GM12801 (cell line): ENCODE data around the gene DZIP3.

ENCODE experiments used
- TF ChIP-seq, protein P1 (sequence below): IDR thresholded peaks from one replicate; pipeline ENCODE4 v1.5.1; 2011; ENCODE audit warnings: control low read depth; ENCODE audit not compliant: insufficient read length; ENCODE audit errors: extremely low read depth

Gene DZIP3

DNA sequence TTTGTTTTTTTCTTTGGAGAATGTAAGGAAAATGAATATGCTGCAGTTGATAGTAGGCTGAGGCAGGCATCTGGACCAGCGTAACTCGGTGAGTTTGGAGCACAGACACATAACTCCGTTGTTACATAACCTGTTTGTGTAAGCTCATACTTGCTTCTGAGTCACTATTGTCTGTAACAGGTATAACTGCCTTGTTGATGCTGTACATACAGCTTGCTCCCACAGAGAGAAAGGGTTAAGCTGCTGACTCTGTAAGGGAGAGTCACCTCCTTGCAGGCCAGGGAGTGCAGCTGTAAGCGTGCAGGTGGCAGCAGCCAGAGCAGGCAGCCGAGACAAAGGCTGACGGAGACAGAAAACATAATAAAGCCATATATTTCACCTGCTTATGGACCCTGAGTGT lies 147.3 kb downstream of the DZIP3 start:
- TF ChIP-seq, protein P1, sequence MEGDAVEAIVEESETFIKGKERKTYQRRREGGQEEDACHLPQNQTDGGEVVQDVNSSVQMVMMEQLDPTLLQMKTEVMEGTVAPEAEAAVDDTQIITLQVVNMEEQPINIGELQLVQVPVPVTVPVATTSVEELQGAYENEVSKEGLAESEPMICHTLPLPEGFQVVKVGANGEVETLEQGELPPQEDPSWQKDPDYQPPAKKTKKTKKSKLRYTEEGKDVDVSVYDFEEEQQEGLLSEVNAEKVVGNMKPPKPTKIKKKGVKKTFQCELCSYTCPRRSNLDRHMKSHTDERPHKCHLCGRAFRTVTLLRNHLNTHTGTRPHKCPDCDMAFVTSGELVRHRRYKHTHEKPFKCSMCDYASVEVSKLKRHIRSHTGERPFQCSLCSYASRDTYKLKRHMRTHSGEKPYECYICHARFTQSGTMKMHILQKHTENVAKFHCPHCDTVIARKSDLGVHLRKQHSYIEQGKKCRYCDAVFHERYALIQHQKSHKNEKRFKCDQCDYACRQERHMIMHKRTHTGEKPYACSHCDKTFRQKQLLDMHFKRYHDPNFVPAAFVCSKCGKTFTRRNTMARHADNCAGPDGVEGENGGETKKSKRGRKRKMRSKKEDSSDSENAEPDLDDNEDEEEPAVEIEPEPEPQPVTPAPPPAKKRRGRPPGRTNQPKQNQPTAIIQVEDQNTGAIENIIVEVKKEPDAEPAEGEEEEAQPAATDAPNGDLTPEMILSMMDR: no peak

GRCh38 chr3:108742929-108743328 lies 153.4 kb downstream of the DZIP3 start:
- TF ChIP-seq, protein P1: no peak
